ENCODE results near the gene IPO11.
A peak's percentile ranks its signal among the peaks of the same experiment; 100 is the strongest.

IPO11 gene

GRCh38 chr5:62412549-62413329 is at the start of gene IPO11:
Gene IPO11 (plus strand): TSS chr5:62412763. CDS start chr5:62437280, 24,517 bp downstream.
- H3K4me3 ChIP-seq (ENCODE audit: low read depth, low read length): peak within 1 kb of the TSS; percentile 92
- TF ChIP-seq CTCF (IDR thresholded peaks at IDR 0.05; ENCODE audit: borderline replicate concordance, insufficient read depth, low read depth, low read length): no peak

- TF ChIP-seq CTCF (IDR thresholded peaks at IDR 0.05; ENCODE audit: borderline replicate concordance, insufficient read depth, low read depth, low read length): no peak
- no peak overlapping the region for H3K4me3 ChIP-seq (ENCODE audit: low read depth, low read length)
Measured at GRCh38 chr5:62369039-62369438, 43.5 kb upstream of the IPO11 start.

GRCh38 chr5:62371409-62371808 is 41.2 kb upstream of the IPO11 start:
- TF ChIP-seq CTCF (IDR thresholded peaks at IDR 0.05; ENCODE audit: borderline replicate concordance, insufficient read depth, low read depth, low read length): no peak
- H3K4me3 ChIP-seq (ENCODE audit: low read depth, low read length): no peak overlapping the region

GRCh38 chr5:62372600-62372999 is 40.0 kb upstream of the IPO11 start:
- no peak for TF ChIP-seq CTCF (IDR thresholded peaks at IDR 0.05; ENCODE audit: borderline replicate concordance, insufficient read depth, low read depth, low read length)
- no peak overlapping the region for H3K4me3 ChIP-seq (ENCODE audit: low read depth, low read length)

- no peak overlapping the region for H3K4me3 ChIP-seq (ENCODE audit: low read depth, low read length)
- TF ChIP-seq CTCF (IDR thresholded peaks at IDR 0.05; ENCODE audit: borderline replicate concordance, insufficient read depth, low read depth, low read length): no peak
Measured at GRCh38 chr5:62373382-62373781, 39.2 kb upstream of the IPO11 start.

GRCh38 chr5:62374090-62374489 is 38.5 kb upstream of the IPO11 start:
- no peak overlapping the region for H3K4me3 ChIP-seq (ENCODE audit: low read depth, low read length)
- no peak for TF ChIP-seq CTCF (IDR thresholded peaks at IDR 0.05; ENCODE audit: borderline replicate concordance, insufficient read depth, low read depth, low read length)

GRCh38 chr5:62375627-62376026 is 36.9 kb upstream of the IPO11 start:
- TF ChIP-seq CTCF (IDR thresholded peaks at IDR 0.05; ENCODE audit: borderline replicate concordance, insufficient read depth, low read depth, low read length): no peak
- no peak overlapping the region for H3K4me3 ChIP-seq (ENCODE audit: low read depth, low read length)

All from GM12875 (cell line).